ENCODE measurements around the gene RGR.

Gene RGR

DNA sequence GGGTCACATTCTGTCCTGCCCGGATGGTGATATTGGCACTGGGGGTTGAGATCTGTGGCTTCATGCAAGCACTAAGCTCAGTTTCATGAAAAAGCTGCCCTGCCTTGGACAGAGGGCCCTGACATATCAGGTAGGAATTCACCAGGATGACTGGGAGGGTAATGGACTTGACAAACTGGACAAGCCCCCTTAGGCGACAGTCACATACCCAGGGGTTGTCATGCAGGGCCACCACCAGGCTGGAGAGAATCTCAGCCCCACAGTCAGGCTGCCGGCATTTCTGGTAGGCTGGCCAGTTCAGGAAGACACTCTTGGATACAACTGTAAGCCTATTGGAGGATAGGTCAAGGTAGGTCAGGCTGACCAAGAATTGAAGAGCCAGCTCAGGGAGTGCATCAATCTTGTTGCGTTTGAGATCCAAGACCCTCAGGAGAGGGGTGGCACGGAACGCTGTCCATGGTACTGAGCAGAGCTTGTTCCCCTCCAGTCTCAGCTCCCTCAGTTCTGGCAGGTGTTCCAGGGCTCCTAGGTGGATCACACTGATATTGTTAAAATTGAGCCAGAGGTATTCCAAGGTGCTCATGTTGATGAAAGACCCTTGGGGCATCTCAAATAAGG is 20.3 kb upstream of the RGR start:
- no peak for DNase-seq

GRCh38 chr10:84225427-84226173 is 19.3 kb upstream of the RGR start, which contains the start of gene LRIT2:
Gene LRIT2 (minus strand): TSS chr10:84225544. CDS start chr10:84225520, 24 bp downstream.
- DNase-seq, result no peak

GRCh38 chr10:84226616-84227015 is 18.2 kb upstream of the RGR start:
- no peak for DNase-seq

- DNase-seq, result no peak
Measured at GRCh38 chr10:84227810-84228209, 17.0 kb upstream of the RGR start.

DNA sequence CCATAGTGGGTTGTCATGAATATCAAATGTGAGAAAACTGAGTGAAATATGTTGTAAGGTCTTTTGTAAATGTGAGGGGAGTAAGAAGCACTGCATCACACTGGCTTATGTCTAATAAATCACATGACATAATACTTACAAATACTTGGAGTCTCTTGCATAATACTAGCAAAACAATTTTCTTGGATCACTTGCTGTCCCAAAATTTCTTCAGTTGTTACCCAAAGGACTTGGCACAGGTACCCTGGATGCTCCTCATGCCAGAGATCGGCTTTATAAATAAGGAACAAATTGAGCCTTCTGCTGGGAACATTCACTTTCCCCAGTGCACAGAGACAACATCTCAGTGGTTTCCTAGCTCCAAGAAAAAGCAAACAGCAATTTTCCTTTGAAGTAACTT is 14.5 kb upstream of the RGR start:
- no peak for DNase-seq

DNA sequence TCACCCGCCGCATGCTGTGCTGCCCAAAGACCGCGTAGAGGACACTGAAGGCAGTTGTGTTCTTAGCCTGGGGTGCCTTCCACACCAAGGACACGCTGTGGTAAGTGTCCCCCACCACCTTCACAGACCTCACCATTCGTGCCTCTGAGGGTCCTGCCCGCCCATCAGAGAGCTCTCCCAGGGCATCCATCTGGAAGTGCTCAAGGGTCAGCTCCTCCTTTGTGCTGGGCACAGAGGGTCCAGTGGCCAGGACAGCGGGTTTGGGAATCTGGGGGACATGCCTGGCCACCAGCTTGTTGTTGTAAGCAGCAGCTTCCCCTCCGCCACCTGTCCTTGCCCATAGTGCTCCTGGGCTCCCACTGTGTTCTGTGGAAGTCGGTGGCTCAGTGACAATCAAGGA is 12.5 kb upstream of the RGR start:
- no peak for DNase-seq

DNA sequence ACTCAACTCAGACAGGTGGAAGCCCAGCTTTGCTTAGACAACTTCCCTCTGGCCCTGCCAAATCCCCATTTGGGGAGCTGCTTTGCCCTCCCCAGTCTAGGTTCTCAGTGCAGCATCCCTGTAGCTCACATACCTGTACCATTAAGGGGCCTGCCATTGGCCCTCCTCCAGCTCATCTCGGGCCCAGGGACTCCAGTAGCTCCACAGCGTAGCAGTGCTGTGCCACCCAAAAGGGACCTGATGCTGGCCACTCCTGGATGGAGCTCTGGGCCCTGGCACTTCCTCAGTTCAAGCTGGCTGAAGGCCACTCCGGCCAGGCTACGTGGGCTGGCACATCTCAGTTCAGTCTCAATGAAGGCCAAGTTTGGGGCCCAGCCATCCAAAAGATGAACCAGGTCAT is 10.9 kb upstream of the RGR start:
- DNase-seq, result no peak

GRCh38 chr10:84234479-84234878 is 10.4 kb upstream of the RGR start:
- no peak for DNase-seq

DNA sequence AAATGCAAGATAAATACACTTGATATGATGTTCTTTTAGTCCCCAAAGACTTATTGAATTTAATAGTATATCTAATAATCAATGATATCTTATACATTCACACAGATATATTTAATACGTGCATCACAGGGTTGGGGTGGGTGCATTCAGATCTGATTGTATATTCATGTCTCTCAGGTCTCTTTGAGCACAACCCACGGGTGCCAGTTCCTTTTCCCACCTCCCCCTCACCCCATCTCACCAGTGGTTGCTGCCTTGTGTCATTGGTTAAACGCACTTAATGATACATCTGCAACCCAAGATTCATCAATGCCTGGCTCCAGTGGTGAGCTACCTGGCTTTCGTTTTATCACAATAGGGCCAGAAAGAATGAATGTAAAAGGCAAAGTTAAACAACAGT is 9.8 kb upstream of the RGR start:
- no peak for DNase-seq

- no peak for DNase-seq
Measured at GRCh38 chr10:84236807-84237198, 8.1 kb upstream of the RGR start.

DNA sequence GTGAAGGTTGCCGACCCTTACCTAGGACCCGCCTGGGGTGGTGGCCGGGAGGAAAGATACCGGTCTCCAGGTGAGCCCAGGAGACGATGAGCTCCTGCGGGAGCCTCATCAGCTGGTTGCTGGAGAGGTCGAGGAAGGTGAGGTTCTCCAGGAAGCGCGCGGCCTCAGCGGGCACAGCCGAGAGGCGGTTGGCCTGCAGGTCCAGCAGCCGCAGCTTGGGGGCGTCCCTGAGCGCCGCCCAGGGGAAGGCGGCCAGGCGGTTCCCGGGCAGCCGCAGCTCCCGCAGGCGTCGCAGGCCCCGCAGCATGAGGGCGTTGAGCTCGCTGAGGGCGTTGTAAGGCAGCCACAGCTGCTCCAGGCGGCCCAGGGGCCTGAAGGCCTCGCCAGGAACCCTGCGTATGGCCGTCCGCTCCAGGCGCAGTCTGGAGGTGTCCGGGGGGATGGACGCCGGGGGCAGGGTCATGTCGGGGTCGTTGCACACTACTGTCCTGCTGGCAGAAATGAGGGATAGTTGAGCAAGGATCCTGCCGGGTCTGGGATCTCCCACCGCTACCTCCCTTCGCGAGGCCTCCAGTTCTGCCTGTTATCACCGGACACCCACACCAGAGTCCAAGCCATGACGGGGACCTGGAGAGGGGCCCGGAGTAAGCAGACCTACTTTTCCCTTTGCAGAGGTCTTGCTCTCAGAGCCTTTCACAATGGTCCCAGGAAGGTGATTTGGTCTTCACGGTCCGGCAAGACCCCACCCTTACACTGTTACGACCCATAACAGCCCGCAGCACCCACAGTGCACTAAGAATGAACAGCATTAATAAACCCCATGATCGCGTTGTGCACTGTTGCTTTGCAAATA is 7.4 kb upstream of the RGR start:
- peak; percentile 6 for DNase-seq

- DNase-seq, result no peak
Measured at GRCh38 chr10:84238909-84239308, 5.9 kb upstream of the RGR start.

- no peak for DNase-seq
Measured at GRCh38 chr10:84241185-84241790, 3.6 kb upstream of the RGR start, which contains the start of gene LRIT1. Gene LRIT1 (minus strand): TSS chr10:84241546. CDS start chr10:84241439, 107 bp downstream.

- no peak for DNase-seq
Measured at GRCh38 chr10:84243759-84244158, 1.1 kb upstream of the RGR start.

GRCh38 chr10:84247496-84247895 is 2.6 kb downstream of the RGR start:
- no peak for DNase-seq

- no peak for DNase-seq
Measured at GRCh38 chr10:84248794-84249193, 3.9 kb downstream of the RGR start.

DNA sequence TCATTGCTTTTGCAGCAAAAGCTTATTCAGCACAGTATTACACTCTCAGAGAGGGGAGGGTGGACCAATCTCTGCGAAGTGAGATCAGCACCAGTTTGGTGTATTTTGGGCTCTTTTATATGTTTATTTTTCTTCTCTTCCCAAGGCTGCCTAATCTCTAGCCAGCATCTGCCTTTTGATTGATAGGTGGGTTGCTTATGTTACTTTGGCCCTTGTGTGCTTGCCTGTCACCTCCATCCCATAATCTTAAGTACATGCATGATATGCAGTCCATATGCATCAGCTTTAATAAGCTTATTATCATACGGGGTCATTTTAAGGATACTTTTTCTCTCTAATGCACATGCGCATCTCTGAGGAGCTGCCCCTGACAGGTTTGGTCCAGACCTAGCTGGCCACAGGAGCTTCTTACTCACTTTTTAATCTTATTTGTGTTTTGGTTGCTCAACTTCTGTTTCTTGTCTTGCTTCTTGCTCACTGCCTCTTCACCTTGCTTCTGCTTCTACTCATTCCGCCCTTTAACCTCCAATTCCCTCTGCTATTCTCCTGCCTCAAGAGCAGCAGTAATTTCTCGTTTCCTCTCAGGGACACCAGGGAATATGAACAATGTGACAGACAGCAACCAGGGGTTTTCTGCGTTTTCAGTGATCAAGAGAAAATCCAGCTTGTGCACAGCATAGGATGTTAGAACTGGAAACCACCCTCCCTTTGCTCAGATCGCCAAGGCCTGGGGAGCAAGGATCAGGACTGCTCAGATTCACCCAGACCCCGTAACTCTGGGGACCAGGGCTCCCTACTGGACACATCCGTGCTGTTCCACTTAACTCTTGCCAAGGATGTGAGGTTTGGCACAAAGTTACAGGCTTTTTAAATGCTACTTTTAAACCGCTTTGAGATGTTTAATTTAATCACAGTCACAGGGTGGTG is 10.0 kb downstream of the RGR start:
- DNase-seq, result no peak

DNA sequence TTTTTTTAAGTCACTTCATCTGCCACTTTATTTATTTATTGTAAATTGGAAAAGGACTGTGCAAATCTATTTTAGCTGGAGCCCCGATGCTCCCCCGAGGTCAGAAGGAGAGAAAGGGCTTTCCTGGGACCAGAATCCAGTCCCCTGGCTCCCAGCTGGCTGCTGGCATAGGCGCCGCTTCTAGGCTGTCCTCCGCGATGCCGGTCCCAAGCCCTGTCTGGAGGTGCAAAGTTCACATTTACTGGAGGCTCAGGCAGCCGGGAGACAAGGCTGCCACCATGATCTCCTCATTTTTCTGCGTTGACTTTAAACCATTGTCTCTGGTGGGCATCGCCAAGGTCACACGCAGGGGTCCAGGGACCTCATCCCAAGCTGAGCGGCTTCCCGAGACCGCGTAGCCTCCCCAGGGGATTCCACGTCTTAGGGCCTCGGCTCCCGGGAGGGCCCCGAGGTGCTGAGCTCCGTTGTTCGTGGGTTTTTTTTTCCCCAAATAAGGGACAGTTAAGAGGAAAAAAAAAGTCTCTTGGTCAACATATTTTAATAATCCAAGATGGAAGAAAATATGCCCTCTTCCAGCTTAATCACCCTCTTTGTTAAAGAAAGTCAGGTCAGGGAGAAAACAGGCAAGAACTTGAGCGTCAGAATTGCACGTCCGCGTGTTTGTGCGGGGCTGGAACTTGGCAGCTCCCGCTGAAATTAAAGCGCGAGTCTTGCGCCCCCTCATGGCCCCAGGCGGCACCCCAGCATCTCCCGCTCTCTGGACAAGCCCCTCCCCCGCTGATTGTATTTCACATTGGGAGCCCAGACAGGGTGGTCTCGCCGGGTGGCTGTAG is 11.9 kb downstream of the RGR start:
- peak; percentile 43 for DNase-seq

- DNase-seq, result no peak
Measured at GRCh38 chr10:84257343-84258020, 12.6 kb downstream of the RGR start.

DNA sequence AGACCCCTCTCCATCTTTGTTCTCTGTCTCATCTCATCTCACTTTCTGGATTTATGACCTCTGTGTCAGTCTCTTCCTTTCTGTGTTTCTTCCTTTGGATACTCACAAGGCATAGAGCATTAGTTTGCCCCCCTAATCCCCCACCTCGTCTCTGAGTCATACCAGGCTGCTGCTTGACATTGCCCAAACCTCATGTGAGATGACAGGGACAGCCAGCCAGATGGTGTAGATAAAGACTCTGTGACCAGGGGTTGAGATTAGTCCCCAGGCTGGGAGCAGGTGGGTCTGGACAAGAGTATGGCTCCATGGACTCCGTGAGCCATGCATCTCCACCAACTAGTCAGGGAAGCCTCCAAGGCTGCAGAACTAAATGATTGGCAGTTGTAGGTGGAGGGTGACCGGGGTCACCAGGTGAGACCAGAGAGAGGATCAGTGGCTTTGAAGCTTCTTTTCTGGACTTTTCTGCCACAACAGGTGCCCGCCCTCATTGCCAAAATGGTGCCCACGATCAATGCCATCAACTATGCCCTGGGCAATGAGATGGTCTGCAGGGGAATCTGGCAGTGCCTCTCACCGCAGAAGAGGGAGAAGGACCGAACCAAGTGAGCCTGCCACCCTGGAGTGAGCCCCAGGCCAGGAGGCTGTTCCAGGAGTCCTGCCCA is 13.3 kb downstream of the RGR start:
- DNase-seq, result no peak
